NCI-H524 (cell line): ENCODE results near the gene MRPS33.
"Not testable (repeated sequence)": the region's sequence is repeated elsewhere in the genome, so short reads cannot be mapped to it uniquely, and the experiment has no call there.

Experiments
- DNase-seq, 2 experiments: peaks; one replicate each; lab custom pipeline; 2025; lab: John Stamatoyannopoulos, UW

MRPS33 gene

DNA sequence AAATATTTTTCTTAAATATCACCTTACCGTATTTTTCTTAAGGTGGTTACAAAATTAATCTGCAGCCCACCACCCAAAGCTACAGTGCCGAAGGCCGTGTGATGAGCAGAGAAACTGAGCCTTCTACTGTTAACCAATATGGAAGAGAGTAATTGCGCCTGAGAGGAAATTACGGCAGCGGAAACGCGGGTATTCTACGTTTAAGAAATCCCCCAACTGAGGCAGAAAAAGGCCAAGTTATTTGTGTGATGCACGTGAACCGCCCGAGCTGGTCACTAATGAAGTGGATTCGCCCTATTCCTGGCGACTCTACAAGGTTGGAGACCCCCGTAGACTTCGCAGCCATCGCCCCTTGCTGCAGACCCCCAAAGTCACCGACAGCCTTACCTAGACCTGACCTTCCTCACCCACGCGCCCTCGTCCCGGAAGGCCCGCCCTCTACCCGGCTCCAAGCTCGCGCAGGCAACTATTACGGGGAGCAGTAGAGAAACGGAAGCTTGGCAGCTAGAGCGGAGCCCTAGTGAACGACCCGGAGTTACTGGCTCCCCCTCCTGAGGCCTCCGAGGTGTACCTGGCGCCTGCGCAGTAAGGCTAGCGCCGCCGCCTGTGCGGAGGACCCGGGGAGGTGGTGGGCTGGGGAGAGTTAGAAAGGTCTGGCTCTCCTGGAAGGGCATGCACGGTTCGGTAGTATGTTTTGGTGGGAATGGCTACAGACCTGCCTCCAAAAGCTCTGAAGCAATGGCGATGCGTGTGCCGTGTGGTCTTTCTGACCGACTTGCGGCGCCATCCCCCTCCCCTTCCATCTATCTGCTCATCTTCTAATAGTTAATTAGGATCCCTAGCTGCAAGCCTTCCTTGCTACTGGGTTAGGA lies at the start of gene MRPS33:
MRPS33 (minus strand) TSS at position 429 of the 872 bp plus-strand sequence. CDS start 4,319 bp downstream, outside the sequence.
- peak; percentile 92 to 98 for DNase-seq

DNA sequence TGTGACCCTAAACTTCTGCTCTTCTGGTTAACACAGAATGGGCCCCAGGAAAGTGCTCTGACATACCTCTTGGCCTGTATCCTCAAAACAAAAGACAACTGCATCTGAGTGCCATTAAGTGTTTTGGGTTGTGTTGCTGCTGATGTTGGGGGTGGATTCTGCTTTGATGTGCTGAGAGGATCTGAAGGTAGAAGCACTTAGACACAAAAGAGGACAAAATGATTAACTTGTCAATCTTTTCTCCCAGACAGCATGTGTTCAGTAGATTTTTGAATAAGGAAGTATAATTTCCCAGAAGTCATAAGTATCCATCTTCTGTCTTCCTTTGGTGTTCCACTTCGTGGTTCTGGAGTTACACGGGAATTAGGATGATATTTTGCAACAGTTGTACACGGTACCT lies 43.0 kb upstream of the MRPS33 start:
- DNase-seq: no peak

DNA sequence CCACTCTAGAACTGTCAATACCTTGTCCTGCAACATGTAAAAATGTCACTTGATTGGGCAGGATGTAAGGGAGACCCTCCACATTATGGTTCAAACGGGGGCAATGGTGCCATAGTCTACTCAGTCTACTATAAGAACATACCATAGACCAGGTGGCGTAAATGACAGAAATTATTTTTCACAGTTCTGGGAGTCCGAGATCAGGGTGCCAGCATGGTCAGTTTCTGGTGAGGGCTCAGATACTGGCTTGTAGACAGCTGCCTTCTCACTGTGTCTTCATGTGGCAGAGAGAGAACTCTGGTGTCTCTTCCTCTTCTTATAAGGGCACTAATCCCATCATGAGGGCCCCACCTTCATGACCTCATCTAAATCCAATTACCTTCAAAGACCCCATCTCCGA lies 40.4 kb upstream of the MRPS33 start:
- DNase-seq: no peak

DNA sequence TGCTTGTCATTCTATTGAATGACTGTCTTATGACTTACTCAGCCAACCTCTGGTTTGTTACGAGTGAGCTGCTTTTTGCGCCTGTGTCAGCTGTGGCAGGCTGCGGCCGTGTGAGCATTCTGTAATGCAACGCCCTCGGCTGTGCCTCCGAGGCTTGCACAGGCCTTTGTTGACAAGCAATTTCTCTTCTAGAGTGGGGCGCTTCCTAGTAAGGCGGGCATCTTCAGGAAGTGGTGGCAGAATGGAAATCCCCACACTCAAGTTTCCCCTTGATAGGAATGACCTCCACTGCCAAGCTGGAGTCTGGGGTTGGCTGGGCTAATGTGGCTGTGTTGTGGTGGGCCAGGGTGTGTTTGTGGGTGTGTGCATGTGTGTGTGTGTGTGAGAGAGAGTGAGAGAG lies 38.9 kb upstream of the MRPS33 start:
- no peak for DNase-seq

DNA sequence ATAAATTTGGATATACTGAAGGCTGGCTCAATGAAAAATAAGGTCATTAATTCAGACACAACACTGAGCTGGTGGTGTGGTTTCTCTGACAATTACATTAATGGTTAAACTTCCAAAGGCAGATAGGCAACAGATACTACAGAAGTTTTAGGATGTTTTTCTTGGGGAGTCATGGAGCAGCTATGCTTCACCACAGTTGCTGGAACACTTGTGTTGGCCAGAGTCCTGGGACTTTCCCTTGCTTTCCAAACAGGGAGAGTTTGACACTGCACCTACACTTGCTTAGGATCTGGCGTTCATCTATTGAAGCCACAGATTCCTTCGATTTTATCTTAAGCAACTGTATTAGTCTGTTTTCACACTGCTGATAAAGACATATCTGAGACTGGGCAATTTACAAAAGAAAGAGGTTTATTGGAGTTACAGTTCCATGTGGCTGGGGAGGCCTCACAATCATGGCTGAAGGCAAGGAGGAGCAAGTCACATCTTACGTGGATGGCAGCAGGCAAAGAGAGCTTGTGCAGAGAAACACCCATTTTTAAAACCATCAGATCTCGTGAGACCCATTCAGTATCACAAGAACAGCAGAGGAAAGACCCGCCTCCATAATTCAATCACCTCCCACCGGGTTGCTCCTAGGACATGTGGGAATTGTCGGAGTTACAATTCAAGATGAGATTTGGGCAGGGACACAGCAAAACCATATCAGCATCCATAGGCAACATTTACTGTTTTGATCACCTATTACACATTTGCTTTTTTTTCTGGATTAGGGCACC lies 31.3 kb upstream of the MRPS33 start:
- no peak for DNase-seq

DNA sequence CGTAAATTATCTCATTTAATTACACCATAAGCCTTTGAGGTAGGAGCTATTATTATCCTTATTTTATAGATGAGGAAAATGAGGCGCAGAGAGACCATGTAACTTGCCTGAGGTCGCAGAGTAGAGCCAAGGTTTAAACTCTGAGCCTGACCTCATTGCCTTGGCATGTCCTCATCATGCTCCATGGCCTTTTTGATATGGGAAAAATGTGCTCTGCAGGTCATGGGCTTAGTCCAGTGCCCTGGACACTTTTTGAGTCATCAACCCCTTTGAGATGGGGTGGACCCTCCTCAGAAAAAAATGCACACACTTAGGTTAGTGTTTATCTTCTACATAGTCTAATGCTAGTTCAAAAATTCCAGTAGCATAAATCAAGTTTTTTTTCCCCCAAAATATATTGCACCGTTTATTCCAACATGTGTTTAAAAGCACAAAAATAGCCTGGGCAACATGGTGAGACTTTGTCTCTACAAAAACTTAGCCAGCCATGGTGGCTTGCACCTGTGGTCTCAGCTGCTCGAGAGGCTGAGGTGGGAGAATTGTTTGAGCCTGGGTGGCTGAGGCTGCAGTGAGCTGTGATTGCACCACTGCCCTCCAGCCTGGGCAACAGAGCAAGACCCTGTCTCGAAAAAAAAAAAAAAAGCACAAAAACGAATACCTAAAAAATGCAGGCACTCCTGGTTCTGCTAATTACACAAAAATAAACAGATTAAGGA lies 30.5 kb upstream of the MRPS33 start:
- no peak for DNase-seq

DNA sequence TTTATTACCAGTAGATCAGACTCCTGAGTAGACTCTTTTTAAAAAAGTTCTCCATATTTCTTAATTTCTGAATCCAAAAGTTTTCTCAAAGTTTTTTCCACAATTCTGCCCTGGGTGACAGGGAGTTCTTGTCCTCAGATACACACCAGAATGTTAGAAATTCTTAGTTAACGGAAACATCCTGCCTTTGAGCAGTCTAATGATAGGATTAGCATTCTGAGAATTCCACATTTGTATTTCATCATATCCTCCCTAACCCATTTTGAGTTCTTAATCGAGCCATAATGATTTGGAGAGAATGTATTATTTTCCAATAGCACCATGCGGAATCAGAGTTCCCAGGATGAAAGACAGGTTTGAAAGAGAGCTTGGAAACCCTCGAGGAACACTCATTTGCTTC lies 28.9 kb upstream of the MRPS33 start:
- no peak for DNase-seq

DNA sequence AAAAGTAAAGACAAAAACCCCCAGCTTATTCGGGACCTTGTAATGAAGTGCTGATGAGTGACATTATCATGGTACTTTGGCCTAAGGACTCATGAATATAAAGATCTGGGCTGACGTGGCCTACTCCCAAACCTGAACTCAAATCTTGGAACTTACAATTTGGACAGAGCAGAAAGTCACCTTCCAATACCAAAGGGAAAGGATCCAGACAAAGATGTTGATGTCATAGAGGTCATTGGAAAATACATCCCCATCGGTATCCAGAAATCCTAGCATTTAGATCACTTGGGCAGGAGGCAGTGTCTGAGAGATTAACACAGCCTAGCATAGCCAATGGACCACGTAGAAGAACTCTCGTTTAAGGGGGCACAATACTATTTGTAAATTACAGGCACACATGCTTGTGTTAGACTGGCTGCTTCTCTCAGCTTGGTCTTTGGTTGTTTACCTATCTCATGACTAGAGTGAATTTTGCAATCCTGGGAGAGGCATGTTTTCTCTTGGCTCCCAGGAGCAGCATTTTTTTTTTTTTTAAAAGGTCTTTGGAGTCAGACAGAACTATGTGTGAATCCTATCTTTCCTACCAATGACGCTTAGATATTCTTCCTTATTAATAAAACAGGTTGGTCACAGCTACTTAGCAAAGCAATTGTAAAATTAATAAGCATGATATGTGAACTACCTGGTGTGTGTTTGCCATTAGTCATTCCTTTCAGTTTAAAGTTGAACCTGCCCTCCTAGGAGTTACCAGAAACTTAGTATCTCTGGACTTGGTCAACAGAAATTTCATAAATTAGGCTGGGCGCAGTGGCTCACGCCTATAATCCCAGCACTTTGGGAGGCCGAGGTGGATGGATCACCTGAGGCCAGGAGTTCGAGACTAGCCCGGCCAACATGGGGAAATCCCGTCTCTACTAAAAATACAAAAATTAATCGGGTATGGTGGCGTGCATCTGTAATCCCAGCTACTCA lies 27.8 kb upstream of the MRPS33 start:
- no peak for DNase-seq

DNA sequence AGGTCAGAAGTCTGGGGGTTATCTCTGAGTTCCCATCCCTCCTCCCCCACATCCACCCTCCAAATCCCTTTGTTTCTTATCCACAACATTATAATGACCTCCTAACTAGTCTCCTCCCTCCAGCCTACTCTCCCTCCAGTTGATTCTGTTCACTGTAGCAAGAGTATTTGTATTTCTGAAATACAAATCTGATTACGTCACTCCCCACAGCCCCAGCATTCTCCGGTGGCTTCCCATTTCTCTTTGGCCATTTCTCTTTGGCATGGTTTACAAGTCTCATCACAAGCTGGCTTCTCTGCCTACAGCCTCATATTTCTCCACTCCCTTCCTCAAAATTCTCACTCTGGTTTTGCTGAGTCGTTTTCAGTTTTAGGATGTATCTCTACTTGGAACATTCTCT lies 24.6 kb upstream of the MRPS33 start:
- no peak for DNase-seq

DNA sequence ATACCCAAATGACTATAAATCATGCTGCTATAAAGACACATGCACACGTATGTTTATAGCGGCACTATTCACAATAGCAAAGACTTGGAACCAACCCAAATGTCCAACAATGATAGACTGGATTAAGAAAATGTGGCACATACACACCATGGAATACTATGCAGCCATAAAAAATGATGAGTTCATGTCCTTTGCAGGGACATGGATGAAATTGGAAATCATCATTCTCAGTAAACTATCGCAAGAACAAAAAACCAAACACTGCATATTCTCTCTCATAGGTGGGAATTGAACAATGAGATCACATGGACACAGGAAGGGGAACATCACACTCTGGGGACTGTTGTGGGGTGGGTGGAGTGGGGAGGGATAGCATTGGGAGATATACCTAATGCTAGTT lies 23.3 kb upstream of the MRPS33 start:
- not testable (repeated sequence) for DNase-seq

DNA sequence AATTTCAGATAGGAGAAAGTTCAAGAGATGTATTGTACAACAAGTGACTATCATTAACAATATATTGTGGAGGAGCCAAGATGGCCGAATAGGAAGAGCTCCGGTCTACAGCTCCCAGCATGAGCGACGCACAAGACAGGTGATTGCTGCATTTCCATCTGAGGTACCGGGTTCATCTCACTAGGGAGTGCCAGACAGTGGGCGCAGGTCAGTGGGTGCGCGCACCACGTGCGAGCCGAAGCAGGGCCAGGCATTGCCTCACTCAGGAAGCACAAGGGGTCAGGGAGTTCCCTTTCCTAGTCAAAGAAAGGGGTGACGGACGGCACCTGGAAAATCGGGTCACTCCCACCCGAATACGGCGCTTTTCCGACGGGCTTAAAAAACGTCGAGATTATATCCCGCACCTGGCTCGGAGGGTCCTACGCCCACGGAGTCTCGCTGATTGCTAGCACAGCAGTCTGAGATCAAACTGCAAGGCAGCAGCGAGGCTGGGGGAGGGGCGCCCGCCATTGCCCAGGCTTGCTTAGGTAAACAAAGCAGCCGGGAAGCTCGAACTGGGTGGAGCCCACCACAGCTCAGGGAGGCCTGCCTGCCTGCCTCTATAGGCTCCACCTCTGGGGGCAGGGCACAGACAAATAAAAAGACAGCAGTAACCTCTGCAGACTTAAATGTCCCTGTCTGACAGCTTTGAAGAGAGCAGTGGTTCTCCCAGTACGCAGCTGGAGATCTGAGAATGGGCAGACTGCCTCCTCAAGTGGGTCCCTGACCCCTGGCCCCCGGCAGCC lies 18.0 kb upstream of the MRPS33 start:
- DNase-seq: not testable (repeated sequence)

DNA sequence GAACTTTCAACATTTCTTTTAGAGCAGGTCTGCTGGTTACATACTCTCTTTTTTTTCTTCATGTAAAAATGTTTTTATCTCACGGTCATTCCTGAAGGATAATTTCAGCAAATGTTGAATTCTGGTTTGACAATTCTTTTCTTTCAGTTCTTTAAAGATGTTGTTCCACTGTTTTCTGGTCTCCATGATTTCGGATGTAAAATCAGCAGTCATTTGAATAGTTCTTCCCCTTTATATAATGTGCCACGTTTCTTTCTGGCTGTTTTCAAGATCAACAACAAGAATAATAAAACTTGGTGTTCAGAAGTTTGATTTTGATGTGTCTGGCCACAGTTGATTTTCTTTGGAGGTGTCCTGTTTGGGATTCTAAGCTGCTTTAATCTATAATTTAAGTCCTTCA lies 14.0 kb upstream of the MRPS33 start:
- DNase-seq: no peak

DNA sequence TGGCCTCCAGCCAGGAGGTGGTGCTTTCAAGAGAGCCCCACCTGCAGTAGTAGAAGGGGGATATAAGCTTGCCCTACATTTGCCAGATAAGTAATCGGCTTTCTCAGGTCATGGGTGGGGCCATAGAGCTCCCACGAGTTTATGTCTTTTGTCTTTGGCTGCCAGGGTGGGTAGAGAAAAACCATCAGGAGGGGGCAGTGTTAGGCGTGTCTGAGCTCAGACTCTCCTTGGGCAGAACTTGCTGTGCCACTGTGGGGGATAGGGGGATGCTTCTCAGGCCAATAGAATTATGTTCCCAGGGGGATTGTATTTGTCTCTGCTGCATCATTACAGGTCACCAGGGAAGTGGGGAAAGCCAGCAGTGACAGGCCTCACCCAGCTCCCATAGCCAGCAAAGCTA lies 12.3 kb upstream of the MRPS33 start:
- DNase-seq: no peak

DNA sequence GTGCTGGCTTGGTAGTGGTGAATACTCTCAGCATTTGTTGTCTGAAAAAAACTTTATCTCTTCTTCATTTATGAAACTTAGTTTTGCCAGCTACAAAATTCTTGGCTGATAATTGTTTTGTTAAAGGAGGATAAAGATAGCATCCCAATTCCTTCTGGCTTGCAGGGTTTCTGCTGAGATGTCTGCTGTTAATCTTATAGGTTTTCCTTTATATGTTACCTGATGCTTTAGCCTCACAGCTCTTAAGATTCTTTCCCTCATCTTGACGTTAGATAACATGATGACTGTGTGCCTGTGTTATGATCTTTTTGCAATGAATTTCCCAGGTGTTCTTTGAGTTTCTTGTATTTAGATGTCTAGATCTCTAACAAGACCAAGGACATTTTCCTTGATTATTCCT lies 9.9 kb upstream of the MRPS33 start:
- no peak for DNase-seq

DNA sequence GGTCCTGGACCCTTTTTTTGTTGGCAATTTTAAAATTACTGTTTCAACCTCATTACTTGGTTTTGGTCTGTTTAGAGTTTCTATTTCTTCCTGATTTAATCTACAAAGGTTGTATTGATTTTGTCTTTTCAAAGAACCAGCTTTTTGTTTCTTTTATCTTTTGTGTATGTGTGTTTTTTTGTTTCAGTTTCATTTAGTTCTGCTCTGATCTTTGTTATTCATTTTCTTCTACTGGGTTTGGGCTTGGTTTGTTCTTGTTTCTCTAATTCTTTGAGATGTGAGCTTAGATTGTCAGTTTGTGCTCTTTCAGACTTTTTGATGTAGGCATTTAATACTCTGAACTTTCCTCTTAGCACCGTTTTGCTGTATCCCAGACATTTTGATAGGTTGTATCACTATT lies 8.5 kb upstream of the MRPS33 start:
- no peak for DNase-seq

DNA sequence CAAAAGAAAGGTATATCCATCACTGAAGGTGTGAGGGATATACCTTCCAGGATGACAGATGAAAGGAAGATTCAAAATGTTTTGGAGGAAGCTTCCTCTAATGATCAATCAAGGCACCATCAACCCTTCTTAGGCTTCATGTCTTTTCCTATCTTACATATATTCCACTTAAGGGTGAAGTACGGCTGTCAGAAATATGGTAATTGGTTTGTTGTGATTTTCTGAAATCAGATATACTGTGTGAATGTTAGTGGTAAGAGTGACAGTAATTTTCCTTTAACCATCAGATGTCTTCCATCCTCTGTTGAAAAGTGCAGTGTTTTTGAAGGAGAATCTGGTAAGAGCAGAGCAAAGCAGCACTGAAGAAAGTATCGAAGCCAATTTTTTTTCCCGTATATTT lies 2.8 kb upstream of the MRPS33 start:
- no peak for DNase-seq

DNA sequence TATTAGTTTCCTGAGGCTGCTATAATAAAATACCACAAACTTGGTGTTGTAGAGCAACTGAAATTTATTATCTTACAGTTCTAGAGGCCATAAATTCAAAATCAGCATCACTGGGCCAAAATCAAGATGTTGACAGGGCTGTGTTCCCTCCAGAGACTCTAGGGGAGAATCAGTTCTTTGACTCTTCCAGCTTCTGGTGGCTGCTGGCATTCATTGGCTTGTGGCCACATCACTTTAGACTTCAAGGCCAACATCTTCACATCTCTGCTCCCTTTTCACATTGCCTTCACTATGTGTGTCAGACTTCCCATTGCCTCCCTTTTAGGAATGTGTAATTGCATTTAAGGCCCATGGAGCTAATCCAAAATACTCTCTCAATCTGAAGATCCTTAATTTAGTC lies 1.6 kb upstream of the MRPS33 start:
- DNase-seq: no peak

DNA sequence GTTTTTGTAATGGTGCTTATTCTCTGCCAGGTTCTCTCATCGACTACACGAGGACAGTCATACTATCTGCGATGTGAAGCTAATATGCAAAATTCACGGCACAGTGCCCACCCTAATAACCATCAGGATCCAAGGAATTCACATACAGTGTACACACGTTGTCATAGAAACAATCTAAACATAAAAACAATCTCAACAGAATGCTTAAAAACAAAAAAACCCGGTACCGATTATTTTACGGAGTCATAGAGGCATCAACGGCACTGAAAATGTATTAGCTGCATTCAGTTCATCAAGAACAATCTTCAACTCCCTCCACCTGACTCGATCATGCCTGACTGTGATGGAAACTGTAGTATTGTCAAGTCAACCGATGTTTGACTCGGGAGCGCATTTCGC lies 628 bp downstream of the MRPS33 start:
- peak in 1 of 2 experiments; percentile 51 for DNase-seq

DNA sequence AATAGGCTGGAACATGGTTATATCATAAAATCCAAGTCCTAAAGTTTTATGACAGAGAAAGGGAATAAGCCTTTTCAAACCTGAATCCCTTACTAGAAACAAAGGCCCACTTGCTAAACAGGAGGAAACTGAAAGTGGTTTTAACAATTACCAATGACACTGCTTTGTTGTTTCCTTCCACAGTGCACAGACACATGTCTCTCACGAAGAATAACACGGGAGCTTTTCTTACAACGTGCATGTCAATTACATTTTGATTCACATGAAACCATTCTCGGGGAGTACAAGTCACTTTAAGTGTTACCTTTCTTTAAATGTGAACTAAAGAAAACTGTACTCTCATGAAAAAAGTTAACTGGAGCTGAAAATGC lies 1.4 kb downstream of the MRPS33 start:
- DNase-seq: no peak

DNA sequence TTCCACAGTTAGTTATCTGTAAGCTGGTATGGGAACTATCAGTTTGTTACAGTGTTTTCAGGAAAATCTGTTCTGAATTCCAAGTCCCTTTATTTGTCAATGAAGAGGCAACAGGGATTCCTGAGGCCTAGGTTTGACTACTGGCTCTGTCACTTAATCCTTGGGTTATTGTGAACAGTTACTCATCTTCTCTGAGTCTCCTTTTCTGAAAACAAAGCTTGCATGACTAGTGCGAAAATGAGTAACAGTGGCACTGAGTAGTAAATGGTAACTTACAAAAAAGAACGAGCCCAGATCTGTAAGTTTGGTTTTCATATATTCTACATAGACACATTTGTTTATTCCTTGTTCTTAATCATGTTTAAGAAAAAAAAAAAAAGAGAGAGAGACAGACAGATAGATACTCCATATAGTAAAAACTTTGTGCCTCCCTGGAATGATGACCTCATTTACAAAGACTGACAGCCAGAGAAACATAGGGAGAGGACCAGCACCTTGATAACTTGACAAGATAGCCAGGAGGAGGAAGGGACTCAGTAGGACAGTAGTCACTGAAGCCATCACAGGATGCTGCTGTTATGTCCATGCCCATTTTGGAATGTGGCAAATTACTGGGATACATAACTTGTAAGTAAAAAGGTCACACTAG lies 1.9 kb downstream of the MRPS33 start:
- no peak for DNase-seq
